Stimulated activated CD4-positive, alpha-beta T cell treated with anti-CD3 and anti-CD28 coated beads, Interleukin-2, amount 100 ng/mL, for 24 hours (primary cell): ENCODE data around the gene ARHGEF9.

Experiments used
- DNase-seq, 2 donors: peaks; one replicate each; pipeline ENCODE4 v3.0.0-alpha.2; 2020

Gene ARHGEF9

DNA sequence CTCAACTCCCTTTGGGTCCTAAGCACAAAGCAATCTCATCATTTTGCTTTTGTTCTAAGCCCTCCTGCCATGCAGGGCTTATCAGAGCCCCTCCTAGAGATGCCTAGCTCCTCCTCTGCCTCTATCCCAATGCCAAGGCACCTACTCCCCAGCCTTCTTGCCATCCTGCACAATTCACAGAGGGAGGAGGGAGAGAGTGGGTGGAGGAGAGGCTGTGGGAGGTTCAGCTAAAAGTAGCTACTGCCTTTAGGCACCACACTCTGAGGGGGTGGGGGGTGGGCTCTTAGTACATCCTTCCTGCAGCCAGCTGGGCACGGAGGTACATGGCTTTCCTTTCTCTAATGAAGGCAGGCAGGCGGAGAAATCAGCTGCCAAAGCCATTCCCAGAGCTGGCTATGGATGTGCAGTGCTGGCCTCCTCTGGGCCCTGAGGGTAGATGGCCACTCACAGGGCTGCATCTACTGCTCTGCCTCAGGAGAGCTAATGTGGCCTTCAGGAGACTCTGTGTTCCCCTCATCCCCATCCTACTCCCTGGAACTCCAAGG is 40.1 kb downstream of the ARHGEF9 start:
- no peak for DNase-seq

DNA sequence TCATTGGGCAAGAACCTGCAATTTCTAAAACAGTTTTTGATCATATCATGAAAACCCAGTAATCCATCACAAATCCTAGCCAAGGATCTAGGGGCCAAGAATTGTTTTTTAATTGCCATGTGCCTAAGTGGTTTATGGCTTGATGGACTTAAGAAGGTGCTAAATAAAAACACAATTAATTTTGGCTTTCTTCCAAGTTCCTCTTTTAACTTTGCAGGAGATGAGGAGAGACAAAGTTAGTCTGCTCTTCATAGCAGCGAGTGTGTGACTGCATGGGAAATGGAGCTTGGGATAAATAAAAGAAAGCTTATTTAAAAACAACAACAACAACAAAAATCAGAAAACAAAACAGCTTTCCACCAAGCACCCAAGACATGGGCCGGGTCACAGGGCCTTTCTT is 41.4 kb downstream of the ARHGEF9 start:
- DNase-seq: no peak

GRCh38 chrX:63740382-63740781 is 44.6 kb downstream of the ARHGEF9 start:
- DNase-seq: no peak

- no peak for DNase-seq
Observed at GRCh38 chrX:63739885-63740284, 45.1 kb downstream of the ARHGEF9 start.

- DNase-seq: no peak
Observed at GRCh38 chrX:63738696-63739095, 46.3 kb downstream of the ARHGEF9 start.

DNA sequence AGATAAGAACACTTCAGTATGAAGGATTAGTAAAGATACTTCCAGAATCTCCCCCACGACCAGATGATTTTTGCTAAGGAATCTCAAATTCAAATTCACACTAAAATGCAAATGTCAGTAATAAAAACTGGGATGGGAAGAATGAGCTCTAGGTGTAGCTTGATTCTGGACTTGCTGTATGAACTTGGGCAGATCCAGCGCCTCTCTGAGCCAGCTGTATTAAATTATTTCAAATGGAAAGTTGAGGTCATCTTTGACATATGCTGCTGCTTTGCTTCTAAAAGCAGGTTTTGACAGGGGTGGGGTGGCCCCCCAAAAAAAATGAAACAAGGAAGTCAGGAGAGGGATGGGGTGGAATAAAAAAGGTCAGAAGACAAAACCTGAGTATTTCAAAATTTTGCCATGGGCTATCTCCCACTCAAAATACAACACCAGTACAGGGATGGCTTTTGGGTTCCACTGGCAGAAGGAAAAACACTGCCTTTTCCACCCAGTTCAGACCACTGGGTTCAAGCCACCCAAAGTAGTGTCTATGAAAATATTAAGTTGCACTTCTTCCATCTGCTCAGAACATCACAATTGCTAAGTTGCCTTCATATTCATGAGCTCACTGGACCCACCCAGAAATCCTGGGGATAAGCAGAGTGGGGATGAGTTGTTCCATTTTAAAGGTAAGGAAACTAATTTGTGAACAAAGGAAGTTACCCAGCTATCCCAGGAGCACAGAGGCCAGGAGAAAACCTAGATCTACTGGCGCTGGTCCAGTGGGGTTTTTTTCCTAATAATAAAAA is 47.7 kb downstream of the ARHGEF9 start:
- DNase-seq: no peak

DNA sequence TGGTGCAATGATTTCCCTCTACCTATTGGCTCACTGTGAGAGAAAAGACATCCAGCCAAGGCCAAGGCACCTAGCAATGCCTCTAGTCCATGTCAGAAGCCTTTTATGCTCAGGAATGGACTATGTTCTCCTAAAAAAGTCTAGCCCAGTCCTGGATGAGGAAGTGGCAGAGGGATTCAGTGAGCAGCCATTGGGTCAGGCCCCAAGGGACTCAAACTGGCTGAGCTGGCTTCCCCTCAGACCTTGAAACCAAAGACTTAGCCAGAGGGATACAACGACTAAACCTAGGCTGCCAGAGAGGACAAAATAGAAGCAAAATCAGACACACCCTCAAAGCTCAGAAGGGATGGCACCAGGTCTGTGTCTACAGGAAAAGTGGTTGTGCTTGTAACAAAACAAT is 49.1 kb downstream of the ARHGEF9 start:
- no peak for DNase-seq

- no peak for DNase-seq
Observed at GRCh38 chrX:63720293-63720692, 64.7 kb downstream of the ARHGEF9 start.

GRCh38 chrX:63719633-63720032 is 65.4 kb downstream of the ARHGEF9 start:
- DNase-seq: no peak

- no peak for DNase-seq
Observed at GRCh38 chrX:63718010-63718694, 66.9 kb downstream of the ARHGEF9 start.

- no peak for DNase-seq
Observed at GRCh38 chrX:63713526-63713925, 71.5 kb downstream of the ARHGEF9 start.

GRCh38 chrX:63708801-63709200 is 76.2 kb downstream of the ARHGEF9 start:
- no peak for DNase-seq

- DNase-seq: no peak
Observed at GRCh38 chrX:63702556-63702955, 82.5 kb downstream of the ARHGEF9 start.

- DNase-seq: no peak
Observed at GRCh38 chrX:63686878-63687714, 97.9 kb downstream of the ARHGEF9 start.

GRCh38 chrX:63680423-63680822 is 104.6 kb downstream of the ARHGEF9 start:
- no peak for DNase-seq

GRCh38 chrX:63679432-63679831 is 105.6 kb downstream of the ARHGEF9 start:
- no peak for DNase-seq

GRCh38 chrX:63675716-63676115 is 109.3 kb downstream of the ARHGEF9 start:
- no peak for DNase-seq

GRCh38 chrX:63673896-63674295 is 111.1 kb downstream of the ARHGEF9 start:
- DNase-seq: no peak

GRCh38 chrX:63664741-63665140 is 120.3 kb downstream of the ARHGEF9 start:
- DNase-seq: no peak

GRCh38 chrX:63664083-63664482 is 120.9 kb downstream of the ARHGEF9 start:
- no peak for DNase-seq

DNA sequence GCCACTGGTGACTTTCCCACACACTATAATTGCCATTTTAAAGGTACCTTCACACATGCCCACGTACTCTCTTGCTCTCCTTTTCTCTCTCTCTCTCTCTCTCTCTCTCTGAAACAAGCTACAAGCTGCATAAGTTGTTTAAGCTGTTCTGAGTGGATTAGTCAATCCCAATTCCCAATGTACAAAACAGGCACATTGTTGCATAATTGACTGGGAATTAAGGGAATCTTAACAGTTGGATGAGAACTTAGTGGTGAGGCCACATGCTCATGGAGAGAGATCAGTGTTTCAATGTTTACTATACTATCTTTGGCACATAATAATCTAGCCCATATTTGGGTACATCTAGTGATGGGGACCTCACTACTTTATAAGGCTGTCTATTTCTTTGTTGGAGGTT is 123.3 kb downstream of the ARHGEF9 start:
- no peak for DNase-seq

DNA sequence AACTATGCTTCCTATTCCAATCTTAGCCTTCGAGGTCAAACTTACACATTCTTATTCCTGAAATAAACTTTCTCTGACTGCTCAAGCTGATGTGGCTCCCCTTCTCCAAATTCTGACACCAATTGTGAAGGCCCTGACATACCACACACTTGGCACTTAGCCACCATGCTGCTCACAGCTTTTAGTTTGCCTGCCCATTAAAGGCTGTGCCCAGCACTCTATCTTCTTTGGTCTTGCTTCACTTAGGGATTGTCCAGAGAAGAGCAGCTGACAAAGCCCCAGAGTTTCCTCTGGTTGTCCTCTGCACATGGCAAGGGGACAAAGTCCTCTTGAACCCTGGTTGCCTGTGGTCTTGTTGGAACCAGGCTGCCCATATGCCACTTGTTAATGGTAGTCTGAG is 126.1 kb downstream of the ARHGEF9 start:
- no peak for DNase-seq

GRCh38 chrX:63657821-63658220 is 127.2 kb downstream of the ARHGEF9 start:
- no peak for DNase-seq
